HG02610 (cell line): Measurements from ENCODE around the gene SGMS1.
"Not testable (repeated sequence)": the region's sequence is repeated elsewhere in the genome, so short reads cannot be mapped to it uniquely, and the experiment has no call there.

Experiments
- ATAC-seq: cut with Tn5 transposase; IDR thresholded peaks from one replicate; pipeline ENCODE4 v1.9.1; 2021; ENCODE audit warnings: mild to moderate bottlenecking, moderate library complexity; ENCODE audit not compliant: unreplicated experiment

The SGMS1 gene

DNA sequence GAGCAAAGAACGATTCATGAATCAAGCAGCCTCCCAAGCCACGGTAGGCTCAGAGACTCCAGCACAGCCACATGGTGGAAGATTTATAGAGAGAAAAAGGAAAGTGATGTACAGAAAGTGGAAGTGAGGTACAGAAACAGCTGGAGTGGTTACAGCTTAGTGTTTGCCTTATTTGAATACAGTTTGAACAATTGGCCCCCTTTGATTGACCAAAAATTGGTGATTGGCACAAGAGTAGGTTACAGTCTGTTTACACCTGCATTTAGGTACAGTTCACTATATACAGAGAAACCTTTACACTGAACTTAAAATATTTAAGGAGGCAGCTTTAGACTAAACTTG, 236.1 kb downstream of the SGMS1 start:
- ATAC-seq = peak; percentile 47

DNA sequence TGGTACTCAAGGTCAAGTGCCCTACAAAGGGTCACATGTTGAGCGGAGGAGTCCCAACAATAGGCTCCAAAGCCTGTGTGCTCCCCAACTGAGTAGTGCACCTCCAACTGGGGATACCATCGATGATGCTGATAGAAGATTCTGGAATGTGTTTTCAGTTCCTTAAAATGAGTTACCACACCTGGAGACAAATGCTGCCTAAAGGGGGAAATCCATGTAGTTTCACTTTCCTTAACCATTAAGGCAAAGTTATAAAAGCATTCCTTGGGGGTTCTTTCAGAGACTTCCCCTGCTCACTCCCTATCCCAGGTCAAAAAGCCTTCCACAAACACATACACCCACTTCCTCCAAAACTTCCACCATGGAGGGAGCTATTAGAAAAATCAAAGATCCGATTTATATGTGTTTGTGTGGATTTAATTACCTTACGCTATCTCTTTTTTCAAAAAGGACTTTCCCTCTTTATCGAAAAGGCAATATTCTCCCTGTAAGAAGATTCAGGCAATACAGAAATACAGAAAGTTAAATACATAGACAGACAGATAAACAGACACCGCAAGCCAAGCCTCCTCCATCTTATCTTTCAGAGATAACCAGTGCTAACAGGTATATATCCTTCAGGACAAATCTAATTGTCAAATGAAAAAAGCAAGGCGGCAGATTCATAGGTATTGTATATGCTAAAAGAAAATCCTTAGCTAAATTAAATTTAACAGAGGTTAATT, 236.6 kb downstream of the SGMS1 start:
- peak; percentile 5 for ATAC-seq

- ATAC-seq = no peak
Measured at GRCh38 chr10:50385624-50386023, 238.1 kb downstream of the SGMS1 start.

- no peak for ATAC-seq
Measured at GRCh38 chr10:50384898-50385297, 238.9 kb downstream of the SGMS1 start.

DNA sequence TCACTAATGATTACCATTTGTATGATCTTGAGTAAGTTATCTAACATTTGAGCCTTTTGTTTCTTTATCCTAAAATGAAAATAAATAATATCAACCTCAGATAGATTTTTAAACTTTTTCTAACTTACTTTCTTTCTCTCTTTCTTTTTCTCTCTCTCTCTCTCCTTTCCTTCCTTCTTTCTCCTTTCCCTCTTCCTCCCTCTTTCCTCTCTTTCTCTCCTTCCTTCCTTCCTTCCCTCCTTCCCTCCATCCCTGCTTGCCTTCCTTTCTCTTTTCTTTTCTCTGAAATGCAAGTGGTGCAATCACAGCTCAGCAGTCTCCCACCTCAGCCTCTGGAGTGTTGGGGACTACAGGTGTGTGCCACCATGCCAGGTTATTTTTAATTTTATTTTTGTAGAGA, 239.5 kb downstream of the SGMS1 start:
- no peak for ATAC-seq

DNA sequence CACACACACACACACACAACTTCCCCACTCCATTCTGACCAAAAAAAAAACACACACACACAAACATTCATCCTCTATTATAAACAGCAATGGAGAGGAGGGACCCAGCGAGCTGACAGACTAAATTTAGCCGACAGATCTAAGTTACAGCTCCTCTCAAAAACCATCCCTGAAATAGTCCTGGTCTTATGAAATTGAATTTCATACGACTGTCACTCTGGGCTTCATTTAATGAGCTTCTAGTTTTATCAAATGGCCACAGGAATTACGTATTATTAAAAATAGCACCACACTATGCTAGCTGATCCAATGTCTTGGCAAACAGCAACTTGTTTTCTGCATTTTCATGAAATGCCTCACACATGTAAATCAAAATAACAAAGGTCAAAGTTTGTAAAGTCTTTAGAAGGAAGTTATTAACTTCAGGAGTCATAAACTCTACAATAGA, 241.2 kb downstream of the SGMS1 start:
- ATAC-seq = no peak

GRCh38 chr10:50381642-50382041, 242.1 kb downstream of the SGMS1 start:
- ATAC-seq = no peak

- ATAC-seq = no peak
Measured at GRCh38 chr10:50379616-50380015, 244.1 kb downstream of the SGMS1 start.

DNA sequence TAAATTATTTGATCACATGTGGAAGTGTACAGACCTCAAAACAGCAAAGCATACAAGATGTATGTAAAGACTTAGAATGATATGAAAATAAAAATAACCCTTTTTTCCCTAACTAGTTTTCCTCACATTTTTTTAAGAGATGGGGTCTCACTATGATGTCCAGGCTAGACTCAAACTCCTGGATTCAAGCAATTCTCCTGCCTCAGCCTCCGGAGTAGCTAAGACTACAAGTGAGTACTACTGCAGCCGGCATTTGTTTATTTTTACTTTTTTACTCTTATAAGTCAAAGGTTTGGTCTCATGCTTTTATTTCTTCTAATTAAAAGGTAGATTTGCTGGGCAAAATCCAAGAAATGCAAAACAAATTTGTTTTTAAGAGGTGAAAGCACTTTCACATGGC, 248.0 kb downstream of the SGMS1 start:
- no peak for ATAC-seq

GRCh38 chr10:50375051-50375452, 248.7 kb downstream of the SGMS1 start:
- ATAC-seq = no peak

GRCh38 chr10:50373821-50374501, 249.8 kb downstream of the SGMS1 start:
- no peak for ATAC-seq

DNA sequence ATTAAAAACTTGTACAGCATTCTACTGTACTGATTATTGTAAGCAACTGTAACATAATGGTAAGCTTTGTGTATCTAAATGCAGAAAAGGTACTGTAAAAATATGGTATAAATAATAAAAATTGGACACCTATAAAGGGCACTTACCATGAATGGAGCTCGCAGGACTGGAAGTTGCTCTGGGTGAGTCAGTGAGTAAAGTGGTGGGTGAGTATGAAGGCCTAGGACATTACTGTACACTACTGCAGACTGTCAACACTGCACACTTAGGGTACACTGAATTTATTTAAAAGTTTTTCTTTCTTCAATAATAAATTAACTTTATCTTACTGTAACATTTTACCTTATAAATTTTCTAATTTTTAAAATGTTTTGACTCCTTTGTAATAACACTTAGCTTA, 253.8 kb downstream of the SGMS1 start:
- no peak for ATAC-seq

GRCh38 chr10:50367732-50368131, 256.0 kb downstream of the SGMS1 start:
- no peak for ATAC-seq

DNA sequence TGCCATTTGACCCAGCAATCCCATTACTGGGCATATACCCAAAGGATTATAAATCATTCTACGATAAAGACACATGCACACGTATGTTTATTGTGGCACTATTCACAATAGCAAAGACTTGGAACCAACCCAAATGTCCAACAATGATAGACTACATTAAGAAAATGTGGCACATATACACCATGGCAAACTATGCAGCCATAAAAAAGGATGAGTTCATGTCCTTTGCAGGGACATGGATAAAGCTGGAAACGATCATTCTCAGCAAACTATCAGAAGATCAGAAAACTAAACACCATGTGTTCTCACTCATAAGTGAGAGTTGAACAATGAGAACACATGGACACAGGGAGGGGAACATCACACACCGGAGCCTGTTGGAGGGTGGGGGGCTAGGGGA, 257.3 kb downstream of the SGMS1 start:
- ATAC-seq = not testable (repeated sequence)

GRCh38 chr10:50364730-50365129, 259.0 kb downstream of the SGMS1 start:
- not testable (repeated sequence) for ATAC-seq

DNA sequence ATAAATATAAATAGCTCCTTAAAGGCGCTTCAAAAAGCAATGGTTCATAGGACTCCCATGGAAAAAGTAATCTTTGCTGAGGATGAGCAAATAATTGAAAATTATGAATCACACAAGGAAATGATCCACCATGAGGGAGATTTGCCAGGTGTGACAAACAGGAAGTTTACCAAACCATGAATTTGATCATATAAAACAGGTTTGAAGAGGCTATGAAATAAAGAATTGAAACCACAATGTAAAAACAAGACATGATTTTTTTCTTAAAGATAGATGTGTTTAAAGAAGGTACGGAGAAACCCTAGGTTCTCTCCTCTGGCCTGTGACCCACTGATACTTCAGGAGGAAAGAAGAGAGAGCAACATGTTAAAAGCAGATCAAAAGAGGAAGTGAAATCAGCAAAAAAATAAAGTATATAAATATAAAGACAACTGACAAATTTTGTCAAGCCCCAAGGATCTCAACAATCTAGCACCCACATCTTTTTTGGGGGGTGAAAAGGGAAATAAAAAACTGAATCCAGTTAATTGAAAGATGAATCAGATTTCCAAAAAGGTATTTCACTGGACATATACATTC, 261.1 kb downstream of the SGMS1 start:
- ATAC-seq = peak; percentile 80

DNA sequence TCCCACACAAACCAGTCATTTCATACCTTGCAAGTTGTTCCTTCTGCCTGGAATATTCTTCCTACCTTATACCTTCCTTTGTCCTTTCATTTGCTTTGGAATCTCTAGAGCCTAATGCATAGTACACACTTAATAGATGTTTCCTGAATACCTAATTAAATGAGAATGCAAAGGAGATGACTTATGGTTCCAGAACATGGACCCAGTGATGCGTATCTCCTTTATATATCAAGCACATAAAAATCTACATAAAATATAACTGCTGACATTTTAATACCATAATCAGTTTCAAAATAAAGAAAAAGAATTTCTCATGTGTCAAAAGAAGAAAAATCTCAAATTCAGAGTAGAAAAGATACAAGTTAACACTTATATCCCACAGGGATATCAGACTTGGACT, 261.8 kb downstream of the SGMS1 start:
- ATAC-seq = no peak

GRCh38 chr10:50360077-50360850, 263.5 kb downstream of the SGMS1 start:
- no peak for ATAC-seq

- no peak for ATAC-seq
Measured at GRCh38 chr10:50358925-50359687, 264.6 kb downstream of the SGMS1 start.

DNA sequence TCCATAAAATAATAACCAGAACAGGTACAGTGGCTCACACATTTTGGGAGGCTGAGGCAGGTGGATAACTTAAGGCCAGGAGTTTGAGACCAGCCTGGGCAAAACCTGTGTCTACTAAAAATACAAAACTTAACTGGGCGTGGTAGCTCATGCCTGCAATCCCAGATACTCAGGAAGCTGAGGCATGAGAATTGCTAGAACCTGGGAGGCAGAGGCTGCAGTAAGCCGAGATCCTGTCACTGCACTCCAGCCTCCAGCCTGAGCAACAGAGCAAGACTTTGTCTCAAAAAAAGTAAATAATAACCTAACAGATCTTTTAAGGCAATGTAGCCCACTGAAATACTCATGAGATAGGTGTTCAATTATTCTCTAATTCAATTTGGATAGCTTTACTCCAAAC, 265.3 kb downstream of the SGMS1 start:
- no peak for ATAC-seq

DNA sequence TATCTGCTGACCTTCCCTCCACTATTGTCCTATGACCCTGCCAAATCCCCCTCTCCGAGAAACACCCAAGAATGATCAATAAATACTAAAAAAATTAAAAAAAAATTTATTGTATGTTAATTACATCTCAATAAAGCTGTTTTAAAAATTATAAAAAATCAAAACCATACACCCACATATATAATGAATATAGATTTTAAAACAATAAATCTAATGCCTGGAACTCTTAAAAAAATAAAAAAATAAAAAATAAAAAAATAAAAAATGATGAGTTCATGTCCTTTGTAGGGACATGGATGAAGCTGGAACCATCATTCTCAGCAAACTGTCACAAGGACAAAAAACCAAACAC, 267.3 kb downstream of the SGMS1 start:
- ATAC-seq = not testable (repeated sequence)
